ENCODE measurements around the gene PCDHGA7.
"Not testable (repeated sequence)": the region's sequence is repeated elsewhere in the genome, so short reads cannot be mapped to it uniquely, and the experiment has no call there.

PCDHGA7 gene

GRCh38 chr5:141432726-141433125, 50.2 kb downstream of the PCDHGA7 start:
- DNase-seq: not testable (repeated sequence)

- no peak for DNase-seq
Measured at GRCh38 chr5:141434006-141434405, 51.5 kb downstream of the PCDHGA7 start.
